Stomach (tissue), 4 donors: ENCODE measurements around the gene GSTCD.

Source experiments
- EP300 ChIP-seq: sonication (generic); formaldehyde crosslinking; IDR thresholded peaks from one replicate; pipeline ENCODE4 v1.6.1; 2017; ENCODE audit warnings: antibody characterized with exemption
- POLR2A ChIP-seq, 4 donors: fragments of 450-650 bp; IDR thresholded peaks; one replicate each; pipeline ENCODE4 v1.6.1; 2016; ENCODE audit warnings: antibody characterized with exemption in 4 of 4, control low read depth in 2 of 4, mild to moderate bottlenecking in 1 of 4, moderate library complexity in 1 of 4
- POLR2AphosphoS5 ChIP-seq, 3 donors: sonication (generic); formaldehyde crosslinking; IDR thresholded peaks; one replicate each; pipeline ENCODE4 v1.6.1; 2016; ENCODE audit warnings: antibody characterized with exemption in 3 of 3
- TF ChIP-seq, protein P1 (sequence below), 7 experiments: fragments of 450-650 bp in 4 of 7; fragments of 200-600 bp in 3 of 7; sonication (generic) in 3 of 7; IDR thresholded peaks; one replicate each; pipeline ENCODE4 v1.5.1; 2016 to 2019; ENCODE audit warnings: antibody characterized with exemption in 7 of 7, control low read depth in 2 of 7, mild to moderate bottlenecking in 1 of 7

DNA sequence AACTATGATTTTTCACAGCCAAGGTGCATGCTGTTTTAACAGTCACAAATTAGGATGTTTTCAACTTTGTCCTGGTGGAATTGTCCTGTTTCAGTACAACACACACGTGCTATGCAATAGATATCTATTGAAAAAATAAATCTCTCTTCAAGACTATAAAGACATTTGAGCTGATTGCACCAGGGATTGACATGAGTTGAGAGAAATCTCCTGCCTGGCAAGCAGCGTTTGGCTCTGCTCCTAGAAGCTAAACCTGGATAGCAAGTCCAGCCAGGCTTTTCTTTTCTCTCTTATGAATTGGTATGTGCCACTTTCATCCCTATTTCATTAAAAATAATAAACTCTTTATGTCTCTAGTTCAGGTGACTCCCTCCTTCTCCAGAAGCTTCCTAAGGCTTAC is 170.1 kb downstream of the GSTCD start:
- TF ChIP-seq, protein P1, sequence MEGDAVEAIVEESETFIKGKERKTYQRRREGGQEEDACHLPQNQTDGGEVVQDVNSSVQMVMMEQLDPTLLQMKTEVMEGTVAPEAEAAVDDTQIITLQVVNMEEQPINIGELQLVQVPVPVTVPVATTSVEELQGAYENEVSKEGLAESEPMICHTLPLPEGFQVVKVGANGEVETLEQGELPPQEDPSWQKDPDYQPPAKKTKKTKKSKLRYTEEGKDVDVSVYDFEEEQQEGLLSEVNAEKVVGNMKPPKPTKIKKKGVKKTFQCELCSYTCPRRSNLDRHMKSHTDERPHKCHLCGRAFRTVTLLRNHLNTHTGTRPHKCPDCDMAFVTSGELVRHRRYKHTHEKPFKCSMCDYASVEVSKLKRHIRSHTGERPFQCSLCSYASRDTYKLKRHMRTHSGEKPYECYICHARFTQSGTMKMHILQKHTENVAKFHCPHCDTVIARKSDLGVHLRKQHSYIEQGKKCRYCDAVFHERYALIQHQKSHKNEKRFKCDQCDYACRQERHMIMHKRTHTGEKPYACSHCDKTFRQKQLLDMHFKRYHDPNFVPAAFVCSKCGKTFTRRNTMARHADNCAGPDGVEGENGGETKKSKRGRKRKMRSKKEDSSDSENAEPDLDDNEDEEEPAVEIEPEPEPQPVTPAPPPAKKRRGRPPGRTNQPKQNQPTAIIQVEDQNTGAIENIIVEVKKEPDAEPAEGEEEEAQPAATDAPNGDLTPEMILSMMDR (IDR thresholded peaks at IDR 0.05), result no peak
- no peak for TF ChIP-seq EP300
- no peak for TF ChIP-seq POLR2A (IDR thresholded peaks at IDR 0.05)
- no peak for TF ChIP-seq POLR2AphosphoS5 (IDR thresholded peaks at IDR 0.05)
